Activated T-helper 17 cell treated with anti-CD3 and anti-CD28 coated beads, Interleukin-2, amount 50 U/mL, for 72 hours (primary cell): Measurements from ENCODE around the gene FAM43B. TPM values are rescaled to one million over a fixed set of nuclear protein-coding genes. Genes with fewer than 3 reads are reported as not detected.

ENCODE experiments used
- ATAC-seq: fragments of 150-1000 bp; cut with Tn5 transposase; replicated peaks from 2 replicates; pipeline ENCODE4 v1.10.0; 2021; ENCODE audit warnings: mild to moderate bottlenecking, moderate library complexity
- H3K27ac Mint-ChIP-seq: one replicate; pipeline ENCODE4 v1.8.0; 2022; ENCODE audit warnings: mixed read lengths
- H3K27me3 Mint-ChIP-seq: one replicate; pipeline ENCODE4 v1.8.0; 2022; ENCODE audit warnings: mixed read lengths
- H3K36me3 Mint-ChIP-seq: one replicate; pipeline ENCODE4 v1.8.0; 2022; ENCODE audit warnings: low read depth, mild to moderate bottlenecking, mixed read lengths
- H3K4me1 Mint-ChIP-seq: one replicate; pipeline ENCODE4 v1.8.0; 2022; ENCODE audit warnings: mixed read lengths
- H3K4me3 Mint-ChIP-seq: one replicate; pipeline ENCODE4 v1.8.0; 2022; ENCODE audit warnings: mild to moderate bottlenecking, mixed read lengths
- H3K9me3 Mint-ChIP-seq: one replicate; pipeline ENCODE4 v1.8.0; 2022; ENCODE audit warnings: mixed read lengths
- total RNA-seq, 2 donors: library from RNA; stranded (reverse); gene quantifications; one replicate each; pipeline ENCODE4 v1.2.3, GENCODE V29; 2022

The FAM43B gene
- total RNA-seq, 2 donors from 2014 or later = not detected

DNA sequence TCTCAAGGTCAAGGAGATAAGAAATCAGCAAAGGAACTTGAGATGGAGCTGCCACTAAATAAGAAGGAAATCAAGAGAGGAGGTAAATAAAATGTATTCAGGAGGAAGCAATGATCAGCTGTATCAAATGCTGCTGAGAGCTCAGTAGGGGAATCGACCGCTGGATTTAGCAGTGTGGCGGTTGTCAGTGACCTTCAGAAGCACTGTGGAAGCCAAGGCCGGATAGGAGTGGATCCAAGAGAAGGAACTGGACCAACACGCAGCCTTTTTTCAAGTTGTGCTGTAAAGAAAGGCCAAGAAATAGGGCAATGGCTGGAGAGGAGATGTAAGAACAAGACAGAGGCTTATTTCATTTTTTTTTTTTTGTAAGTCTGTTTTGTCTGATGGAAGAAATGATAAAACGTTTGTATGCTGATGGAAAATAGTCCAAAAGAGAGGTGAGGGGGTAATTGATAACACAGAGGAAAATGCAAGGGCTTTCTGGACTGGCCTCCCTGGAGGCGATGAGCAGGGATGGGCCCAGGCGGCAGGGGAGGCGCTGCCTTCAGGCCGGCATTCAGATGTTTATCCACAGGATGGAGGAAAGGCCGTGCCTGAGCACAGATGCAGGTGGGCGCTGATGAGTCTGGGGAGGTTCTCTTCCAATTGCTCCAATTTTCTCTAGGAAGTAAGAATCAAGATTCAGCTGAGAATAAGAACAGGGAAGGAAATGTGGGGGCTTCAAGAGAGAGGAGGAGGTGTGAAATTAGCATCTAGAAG lies 17.5 kb upstream of the FAM43B start:
- Mint-ChIP-seq H3K27ac (no peak overlapping the region), H3K9me3 (no peaks in the 10 kb centered on the region), H3K4me1 (no peaks in the 10 kb centered on the region), H3K27me3 (peaks cover 48% of the 10 kb centered on the region), H3K4me3 (no peak overlapping the region), H3K36me3 (no peaks in the 10 kb centered on the region)
- ATAC-seq = no peak

DNA sequence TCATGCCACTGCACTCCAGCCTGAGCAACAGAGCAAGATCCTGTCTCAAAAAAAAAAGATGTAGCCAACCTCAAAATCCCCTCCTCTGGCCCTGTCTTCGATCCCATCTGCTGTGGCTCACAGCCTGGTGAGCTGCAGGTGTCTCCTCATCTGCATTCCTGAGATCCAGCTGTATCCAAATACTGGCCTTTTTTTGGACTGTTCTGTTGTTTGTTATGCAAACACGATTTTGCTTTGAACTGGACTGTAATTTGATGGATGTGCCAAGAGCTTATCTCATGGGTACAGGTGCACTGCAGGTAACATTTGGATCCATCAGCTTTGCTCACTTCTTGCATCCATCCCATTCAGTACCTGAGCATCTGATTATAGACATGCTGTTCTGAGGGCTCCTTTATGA lies 14.1 kb upstream of the FAM43B start:
- Mint-ChIP-seq H3K27me3 (peaks cover 50% of the 10 kb centered on the region), H3K4me1 (no peaks in the 10 kb centered on the region), H3K27ac (no peak overlapping the region), H3K36me3 (no peaks in the 10 kb centered on the region), H3K9me3 (no peaks in the 10 kb centered on the region), H3K4me3 (no peak overlapping the region)
- no peak for ATAC-seq

GRCh38 chr1:20538760-20539551 lies 13.4 kb upstream of the FAM43B start:
- no peak for ATAC-seq
- H3K27me3 Mint-ChIP-seq = peaks cover 47% of the 10 kb centered on the region
- no peak overlapping the region for H3K27ac Mint-ChIP-seq
- H3K36me3 Mint-ChIP-seq = no peaks in the 10 kb centered on the region
- H3K4me3 Mint-ChIP-seq = no peak overlapping the region
- H3K9me3 Mint-ChIP-seq = no peaks in the 10 kb centered on the region
- H3K4me1 Mint-ChIP-seq = no peaks in the 10 kb centered on the region

- Mint-ChIP-seq H3K27ac (no peak overlapping the region), H3K36me3 (no peaks in the 10 kb centered on the region), H3K4me1 (no peaks in the 10 kb centered on the region), H3K9me3 (no peaks in the 10 kb centered on the region), H3K27me3 (peaks cover 35% of the 10 kb centered on the region), H3K4me3 (no peak overlapping the region)
- no peak for ATAC-seq
Measured at GRCh38 chr1:20540281-20540680, 12.1 kb upstream of the FAM43B start.

- Mint-ChIP-seq H3K4me3 (no peak overlapping the region), H3K27ac (no peak overlapping the region), H3K27me3 (peaks cover 27% of the 10 kb centered on the region), H3K4me1 (no peaks in the 10 kb centered on the region), H3K36me3 (no peaks in the 10 kb centered on the region), H3K9me3 (no peaks in the 10 kb centered on the region)
- no peak for ATAC-seq
Measured at GRCh38 chr1:20546637-20547036, 5.7 kb upstream of the FAM43B start.

GRCh38 chr1:20551161-20551560 lies 1.2 kb upstream of the FAM43B start:
- H3K4me1 Mint-ChIP-seq = no peaks in the 10 kb centered on the region
- peaks cover 25% of the 10 kb centered on the region for H3K27me3 Mint-ChIP-seq
- H3K27ac Mint-ChIP-seq = no peak overlapping the region
- H3K36me3 Mint-ChIP-seq = no peaks in the 10 kb centered on the region
- no peaks in the 10 kb centered on the region for H3K9me3 Mint-ChIP-seq
- ATAC-seq = no peak
- H3K4me3 Mint-ChIP-seq = no peak overlapping the region

DNA sequence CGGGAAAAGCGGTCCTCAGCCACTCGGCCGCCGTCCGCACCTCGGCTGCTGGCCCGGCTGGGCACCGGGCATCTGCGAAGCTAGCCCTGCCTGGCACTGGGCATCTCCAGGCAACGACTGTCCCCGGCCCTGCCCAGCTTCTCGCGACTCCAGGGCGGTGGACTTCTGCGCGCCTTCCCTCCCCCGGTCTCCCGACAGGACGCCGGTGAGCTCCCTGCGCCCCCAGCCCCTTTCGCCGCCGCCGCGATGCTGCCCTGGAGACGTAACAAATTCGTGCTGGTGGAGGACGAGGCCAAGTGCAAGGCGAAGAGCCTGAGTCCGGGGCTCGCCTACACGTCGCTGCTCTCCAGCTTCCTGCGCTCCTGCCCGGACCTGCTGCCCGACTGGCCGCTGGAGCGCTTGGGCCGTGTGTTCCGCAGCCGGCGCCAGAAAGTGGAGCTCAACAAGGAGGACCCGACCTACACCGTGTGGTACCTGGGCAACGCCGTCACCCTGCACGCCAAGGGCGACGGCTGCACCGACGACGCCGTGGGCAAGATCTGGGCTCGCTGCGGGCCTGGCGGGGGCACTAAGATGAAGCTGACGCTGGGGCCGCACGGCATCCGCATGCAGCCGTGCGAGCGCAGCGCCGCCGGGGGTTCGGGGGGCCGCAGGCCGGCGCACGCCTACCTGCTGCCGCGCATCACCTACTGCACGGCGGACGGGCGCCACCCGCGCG lies 514 bp downstream of the FAM43B start:
- H3K27ac Mint-ChIP-seq = no peak overlapping the region
- H3K9me3 Mint-ChIP-seq = no peaks in the 10 kb centered on the region
- H3K4me1 Mint-ChIP-seq = no peaks in the 10 kb centered on the region
- H3K36me3 Mint-ChIP-seq = no peaks in the 10 kb centered on the region
- H3K4me3 Mint-ChIP-seq = no peak overlapping the region
- peaks cover 19% of the 10 kb centered on the region for H3K27me3 Mint-ChIP-seq
- no peak for ATAC-seq

- peaks cover 22% of the 10 kb centered on the region for H3K27me3 Mint-ChIP-seq
- H3K4me3 Mint-ChIP-seq = no peak overlapping the region
- H3K4me1 Mint-ChIP-seq = no peaks in the 10 kb centered on the region
- ATAC-seq = no peak
- no peak overlapping the region for H3K27ac Mint-ChIP-seq
- no peaks in the 10 kb centered on the region for H3K9me3 Mint-ChIP-seq
- no peaks in the 10 kb centered on the region for H3K36me3 Mint-ChIP-seq
Measured at GRCh38 chr1:20555025-20555757, 2.8 kb downstream of the FAM43B start.

GRCh38 chr1:20555758-20556120 lies 3.4 kb downstream of the FAM43B start:
- no peaks in the 10 kb centered on the region for H3K9me3 Mint-ChIP-seq
- no peak for ATAC-seq
- no peak overlapping the region for H3K4me3 Mint-ChIP-seq
- H3K27ac Mint-ChIP-seq = no peak overlapping the region
- H3K27me3 Mint-ChIP-seq = peaks cover 23% of the 10 kb centered on the region
- no peaks in the 10 kb centered on the region for H3K36me3 Mint-ChIP-seq
- no peaks in the 10 kb centered on the region for H3K4me1 Mint-ChIP-seq

DNA sequence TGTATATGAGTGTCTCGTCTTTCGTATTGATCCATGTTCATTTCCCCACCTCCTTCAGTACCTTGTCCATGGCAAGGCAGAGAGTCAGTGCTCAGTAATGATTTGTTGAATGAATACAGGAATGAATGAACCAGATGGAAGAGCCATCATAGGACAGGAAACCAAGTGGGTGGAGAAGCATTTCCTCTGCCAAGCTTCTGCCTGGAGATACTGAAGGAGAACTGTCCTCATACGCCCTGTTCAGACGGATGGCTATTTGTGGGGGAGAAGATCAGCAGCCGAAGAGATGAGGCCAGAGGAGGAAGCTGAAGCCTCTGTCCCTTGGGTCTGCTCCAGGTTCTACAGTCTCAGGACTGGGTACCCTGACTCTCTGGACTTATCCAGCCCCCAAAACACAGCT lies 5.8 kb downstream of the FAM43B start:
- no peak overlapping the region for H3K4me3 Mint-ChIP-seq
- no peaks in the 10 kb centered on the region for H3K4me1 Mint-ChIP-seq
- H3K9me3 Mint-ChIP-seq = no peaks in the 10 kb centered on the region
- no peaks in the 10 kb centered on the region for H3K36me3 Mint-ChIP-seq
- H3K27ac Mint-ChIP-seq = no peak overlapping the region
- H3K27me3 Mint-ChIP-seq = peaks cover 30% of the 10 kb centered on the region
- no peak for ATAC-seq

DNA sequence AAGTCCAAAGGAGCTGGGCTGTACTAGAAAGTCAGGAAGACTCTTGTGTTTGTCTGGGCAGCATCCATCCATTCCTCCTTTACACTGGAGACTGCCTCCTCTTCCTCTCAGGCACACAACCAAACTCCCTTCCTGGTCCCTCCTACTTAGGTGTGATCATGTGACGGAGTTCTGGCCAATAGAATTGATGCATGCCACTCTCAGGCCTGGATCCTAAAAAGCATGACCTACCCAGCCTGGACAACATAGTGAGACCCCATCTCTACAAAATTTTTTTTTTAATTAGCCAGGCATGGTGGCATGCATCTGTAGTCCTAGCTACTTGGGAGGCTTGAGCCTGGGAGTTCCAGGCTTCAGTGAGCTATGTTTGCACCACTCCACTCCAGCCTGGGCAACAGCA lies 8.6 kb downstream of the FAM43B start:
- Mint-ChIP-seq H3K9me3 (no peaks in the 10 kb centered on the region), H3K27me3 (peaks cover 26% of the 10 kb centered on the region), H3K4me3 (no peak overlapping the region), H3K36me3 (no peaks in the 10 kb centered on the region), H3K27ac (no peak overlapping the region), H3K4me1 (no peaks in the 10 kb centered on the region)
- ATAC-seq = no peak

DNA sequence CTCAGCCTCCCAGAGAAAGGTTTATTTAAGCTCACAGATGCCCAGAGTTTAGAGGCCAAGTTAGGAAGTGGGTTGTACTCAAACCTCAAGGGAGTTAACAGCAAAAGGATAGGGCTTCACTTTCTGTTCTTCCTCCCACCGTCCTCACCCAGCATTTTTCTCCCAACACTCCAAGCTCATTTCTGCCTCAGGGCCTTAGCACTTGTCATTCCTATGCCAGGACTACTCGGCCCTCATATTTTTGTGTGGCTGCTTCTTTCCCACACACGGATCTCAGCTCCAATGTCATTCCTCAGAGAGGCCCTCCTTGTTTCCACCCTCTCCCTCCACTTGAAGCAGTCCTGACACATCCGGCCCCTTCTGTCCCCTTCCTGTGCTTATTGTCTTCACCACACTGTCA lies 12.9 kb downstream of the FAM43B start:
- H3K27ac Mint-ChIP-seq = no peak overlapping the region
- no peak for ATAC-seq
- H3K9me3 Mint-ChIP-seq = no peaks in the 10 kb centered on the region
- H3K36me3 Mint-ChIP-seq = no peaks in the 10 kb centered on the region
- H3K4me1 Mint-ChIP-seq = no peaks in the 10 kb centered on the region
- H3K4me3 Mint-ChIP-seq = no peak overlapping the region
- H3K27me3 Mint-ChIP-seq = peaks cover 37% of the 10 kb centered on the region

GRCh38 chr1:20569523-20570098 lies 17.2 kb downstream of the FAM43B start:
- Mint-ChIP-seq H3K36me3 (no peaks in the 10 kb centered on the region), H3K9me3 (no peaks in the 10 kb centered on the region), H3K27me3 (peaks cover 44% of the 10 kb centered on the region), H3K4me3 (no peak overlapping the region), H3K4me1 (no peaks in the 10 kb centered on the region), H3K27ac (no peak overlapping the region)
- ATAC-seq = no peak

DNA sequence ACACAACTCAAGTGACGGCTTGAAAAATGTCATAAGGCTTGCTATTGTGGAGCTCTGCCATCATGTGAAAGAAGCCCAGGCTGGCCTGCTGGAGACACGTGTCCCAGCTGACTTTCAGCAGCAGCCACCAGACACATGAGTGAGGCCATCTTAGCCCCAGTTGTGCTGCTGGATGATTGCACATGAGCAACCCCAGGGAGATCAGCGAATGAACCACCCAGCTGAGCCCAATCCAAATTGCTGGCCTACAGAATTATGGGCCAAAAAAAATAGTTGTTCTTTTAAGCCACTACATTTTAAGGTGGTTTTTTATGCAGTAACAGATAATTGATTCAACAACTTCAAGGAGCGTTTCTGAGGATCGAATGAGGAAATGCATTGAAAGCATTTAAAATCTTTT lies 19.1 kb downstream of the FAM43B start:
- no peaks in the 10 kb centered on the region for H3K9me3 Mint-ChIP-seq
- no peak overlapping the region for H3K4me3 Mint-ChIP-seq
- no peaks in the 10 kb centered on the region for H3K36me3 Mint-ChIP-seq
- H3K27me3 Mint-ChIP-seq = peaks cover 44% of the 10 kb centered on the region
- no peak overlapping the region for H3K27ac Mint-ChIP-seq
- H3K4me1 Mint-ChIP-seq = no peaks in the 10 kb centered on the region
- ATAC-seq = no peak
